ENCODE measurements around the gene LRPAP1.

The LRPAP1 gene

GRCh38 chr4:3500634-3501101 is 31.6 kb downstream of the LRPAP1 start:
- H3K4me3 Mint-ChIP-seq, result no peak overlapping the region
- no peaks in the 10 kb centered on the region for H3K9me3 Mint-ChIP-seq
- peaks cover 4 to 15% of the 10 kb centered on the region in 2 donors for H3K4me1 Mint-ChIP-seq
- no peak for DNase-seq
- no peaks in the 10 kb centered on the region for H3K27me3 Mint-ChIP-seq
- peaks cover 24 to 29% of the 10 kb centered on the region in 2 donors for H3K36me3 Mint-ChIP-seq
- no peak overlapping the region for H3K27ac Mint-ChIP-seq
- ATAC-seq (replicated peaks), result no peak

GRCh38 chr4:3500111-3500510 is 32.1 kb downstream of the LRPAP1 start:
- ATAC-seq (replicated peaks) (no peak), DNase-seq (no peak)
- peaks cover 4 to 15% of the 10 kb centered on the region in 2 donors for H3K4me1 Mint-ChIP-seq
- no peak overlapping the region for H3K27ac Mint-ChIP-seq
- no peaks in the 10 kb centered on the region for H3K27me3 Mint-ChIP-seq
- no peaks in the 10 kb centered on the region for H3K9me3 Mint-ChIP-seq
- H3K36me3 Mint-ChIP-seq, result peaks cover 19 to 24% of the 10 kb centered on the region in 2 donors
- H3K4me3 Mint-ChIP-seq, result no peak overlapping the region

- Mint-ChIP-seq H3K36me3 (peaks cover 19 to 21% of the 10 kb centered on the region in 2 donors), H3K27ac (no peak overlapping the region), H3K27me3 (no peaks in the 10 kb centered on the region), H3K4me1 (peaks cover 4 to 15% of the 10 kb centered on the region in 2 donors), H3K9me3 (no peaks in the 10 kb centered on the region), H3K4me3 (no peak overlapping the region)
- no peak for DNase-seq
- ATAC-seq (replicated peaks), result no peak
Observed at GRCh38 chr4:3499710-3500109, 32.5 kb downstream of the LRPAP1 start.

- Mint-ChIP-seq H3K36me3 (peaks cover 19 to 20% of the 10 kb centered on the region in 2 donors), H3K27ac (no peak overlapping the region), H3K27me3 (no peaks in the 10 kb centered on the region), H3K4me1 (peaks cover 4 to 15% of the 10 kb centered on the region in 2 donors), H3K9me3 (no peaks in the 10 kb centered on the region), H3K4me3 (no peak overlapping the region)
- ATAC-seq (replicated peaks) (no peak), DNase-seq (no peak)
Observed at GRCh38 chr4:3498901-3499510, 33.2 kb downstream of the LRPAP1 start.

- H3K36me3 Mint-ChIP-seq, result peaks cover 16 to 17% of the 10 kb centered on the region in 2 donors
- peaks cover 4 to 13% of the 10 kb centered on the region in 2 donors for H3K4me1 Mint-ChIP-seq
- H3K9me3 Mint-ChIP-seq, result no peaks in the 10 kb centered on the region
- no peaks in the 10 kb centered on the region for H3K27me3 Mint-ChIP-seq
- ATAC-seq (replicated peaks), result no peak
- DNase-seq, result no peak
- H3K4me3 Mint-ChIP-seq, result no peak overlapping the region
- no peak overlapping the region for H3K27ac Mint-ChIP-seq
Observed at GRCh38 chr4:3498407-3498806, 33.8 kb downstream of the LRPAP1 start.

- H3K4me1 Mint-ChIP-seq, result peaks cover 4 to 9% of the 10 kb centered on the region in 2 donors
Observed at GRCh38 chr4:3497523-3498389, 34.5 kb downstream of the LRPAP1 start.

GRCh38 chr4:3497095-3497494 is 35.1 kb downstream of the LRPAP1 start:
- no peak for ATAC-seq (replicated peaks)
- peaks cover 0 to 5% of the 10 kb centered on the region in 2 donors for H3K27me3 Mint-ChIP-seq
- no peak overlapping the region for H3K4me3 Mint-ChIP-seq
- peaks cover 4 to 9% of the 10 kb centered on the region in 2 donors for H3K4me1 Mint-ChIP-seq
- H3K9me3 Mint-ChIP-seq, result no peaks in the 10 kb centered on the region
- H3K36me3 Mint-ChIP-seq, result peaks cover 6 to 11% of the 10 kb centered on the region in 2 donors
- H3K27ac Mint-ChIP-seq, result no peak overlapping the region
- DNase-seq, result no peak

More at GRCh38 chr4:3497523-3498389, 34.5 kb downstream of the LRPAP1 start:
- no peaks in the 10 kb centered on the region for H3K9me3 Mint-ChIP-seq
- no peak for ATAC-seq (replicated peaks)
- H3K27ac Mint-ChIP-seq, result no peak overlapping the region
- DNase-seq, result no peak
- peaks cover 9 to 12% of the 10 kb centered on the region in 2 donors for H3K36me3 Mint-ChIP-seq
- H3K27me3 Mint-ChIP-seq, result no peaks in the 10 kb centered on the region
- no peak overlapping the region for H3K4me3 Mint-ChIP-seq

GRCh38 chr4:3496021-3496420 is 36.2 kb downstream of the LRPAP1 start:
- Mint-ChIP-seq H3K36me3 (peaks cover 4 to 11% of the 10 kb centered on the region in 2 donors), H3K4me1 (peaks cover 5 to 14% of the 10 kb centered on the region in 2 donors), H3K9me3 (no peaks in the 10 kb centered on the region), H3K4me3 (no peak overlapping the region), H3K27me3 (peaks cover 6 to 16% of the 10 kb centered on the region in 2 donors), H3K27ac (no peak overlapping the region)
- DNase-seq (no peak), ATAC-seq (replicated peaks) (no peak)

GRCh38 chr4:3495204-3495975 is 36.8 kb downstream of the LRPAP1 start:
- Mint-ChIP-seq H3K4me3 (no peak overlapping the region), H3K27ac (no peak overlapping the region), H3K9me3 (no peaks in the 10 kb centered on the region)

GRCh38 chr4:3494462-3494871 is 37.8 kb downstream of the LRPAP1 start:
- H3K4me1 Mint-ChIP-seq, result peaks cover 17 to 21% of the 10 kb centered on the region in 2 donors
- peaks cover 4 to 11% of the 10 kb centered on the region in 2 donors for H3K36me3 Mint-ChIP-seq
- H3K27ac Mint-ChIP-seq, result no peak overlapping the region
- ATAC-seq (replicated peaks) (no peak), DNase-seq (no peak)
- H3K4me3 Mint-ChIP-seq, result no peak overlapping the region
- no peaks in the 10 kb centered on the region for H3K9me3 Mint-ChIP-seq
- H3K27me3 Mint-ChIP-seq, result peaks cover 13 to 16% of the 10 kb centered on the region in 2 donors

More at GRCh38 chr4:3495204-3495975, 36.8 kb downstream of the LRPAP1 start:
- peaks cover 12 to 16% of the 10 kb centered on the region in 2 donors for H3K27me3 Mint-ChIP-seq
- ATAC-seq (replicated peaks) (no peak), DNase-seq (no peak)
- peaks cover 10 to 14% of the 10 kb centered on the region in 2 donors for H3K4me1 Mint-ChIP-seq
- peaks cover 4 to 11% of the 10 kb centered on the region in 2 donors for H3K36me3 Mint-ChIP-seq

GRCh38 chr4:3493720-3494461 is 38.3 kb downstream of the LRPAP1 start:
- no peak overlapping the region for H3K27ac Mint-ChIP-seq
- ATAC-seq (replicated peaks), result no peak
- peaks cover 4 to 11% of the 10 kb centered on the region in 2 donors for H3K36me3 Mint-ChIP-seq
- peaks cover 23 to 27% of the 10 kb centered on the region in 2 donors for H3K4me1 Mint-ChIP-seq
- peaks cover 13 to 16% of the 10 kb centered on the region in 2 donors for H3K27me3 Mint-ChIP-seq
- no peaks in the 10 kb centered on the region for H3K9me3 Mint-ChIP-seq
- H3K4me3 Mint-ChIP-seq, result no peak overlapping the region
- DNase-seq, result no peak

- Mint-ChIP-seq H3K4me3 (no peak overlapping the region), H3K36me3 (peaks cover 4 to 11% of the 10 kb centered on the region in 2 donors), H3K27ac (no peak overlapping the region), H3K4me1 (peaks cover 28 to 36% of the 10 kb centered on the region in 2 donors), H3K27me3 (peaks cover 13 to 16% of the 10 kb centered on the region in 2 donors), H3K9me3 (no peaks in the 10 kb centered on the region)
- no peak for DNase-seq
- no peak for ATAC-seq (replicated peaks)
Observed at GRCh38 chr4:3492741-3493719, 39.2 kb downstream of the LRPAP1 start.
